ENCODE measurements around the gene CRELD2. TPM values are rescaled to one million over a fixed set of nuclear protein-coding genes. Genes with fewer than 3 reads are reported as not detected.

The CRELD2 gene
- total RNA-seq, 1 donor from 2014 or later = 42.7 TPM

DNA sequence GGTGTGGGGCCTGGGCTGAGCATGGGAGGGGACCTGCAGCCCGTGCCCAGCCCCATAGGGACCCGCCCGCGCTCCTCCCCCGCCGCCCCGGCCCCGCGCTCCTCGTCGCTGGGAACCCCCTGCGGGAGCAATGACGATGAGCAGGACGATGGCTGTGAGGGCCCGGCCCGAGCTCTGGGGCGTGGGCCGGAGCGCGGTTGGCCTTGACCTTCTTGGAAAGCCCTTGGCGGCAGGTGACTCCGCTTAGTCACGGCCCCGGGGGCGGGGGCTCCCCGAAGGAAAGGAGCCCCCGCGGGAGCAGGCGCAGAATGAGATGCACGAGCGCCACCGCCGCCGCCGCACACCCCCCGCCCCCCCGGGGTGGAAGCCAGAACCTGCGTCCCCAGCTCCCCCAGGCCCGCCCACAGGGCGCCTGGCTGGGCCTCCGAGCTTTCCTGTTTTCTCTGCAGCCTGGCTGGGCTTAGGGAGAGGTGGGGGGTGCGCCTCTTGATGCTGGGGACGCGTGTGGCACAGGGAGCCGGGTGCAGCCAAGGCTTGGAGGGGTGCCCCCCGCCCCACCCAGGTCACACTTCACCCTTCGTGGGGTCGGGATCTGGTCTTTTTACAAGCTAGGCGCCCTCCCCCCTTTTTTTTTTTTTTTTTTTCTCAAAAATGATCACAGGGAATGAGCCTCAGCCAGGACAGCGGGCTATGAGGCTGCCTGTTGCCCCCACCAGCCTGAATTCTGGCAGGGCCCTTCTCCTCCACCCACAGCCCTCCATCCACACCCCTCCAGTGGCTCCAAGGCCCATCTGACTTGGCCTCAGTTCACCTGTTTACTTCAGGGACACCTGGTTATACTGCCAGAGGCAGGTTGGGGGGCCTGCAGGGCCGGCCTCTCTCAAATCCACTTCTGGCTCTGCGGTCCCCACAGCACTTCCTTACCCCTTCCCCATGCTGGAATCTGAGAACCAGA, 17.9 kb downstream of the CRELD2 start:
- peaks cover 67% of the 10 kb centered on the region for H3K4me1 ChIP-seq
- TF ChIP-seq, protein P1, sequence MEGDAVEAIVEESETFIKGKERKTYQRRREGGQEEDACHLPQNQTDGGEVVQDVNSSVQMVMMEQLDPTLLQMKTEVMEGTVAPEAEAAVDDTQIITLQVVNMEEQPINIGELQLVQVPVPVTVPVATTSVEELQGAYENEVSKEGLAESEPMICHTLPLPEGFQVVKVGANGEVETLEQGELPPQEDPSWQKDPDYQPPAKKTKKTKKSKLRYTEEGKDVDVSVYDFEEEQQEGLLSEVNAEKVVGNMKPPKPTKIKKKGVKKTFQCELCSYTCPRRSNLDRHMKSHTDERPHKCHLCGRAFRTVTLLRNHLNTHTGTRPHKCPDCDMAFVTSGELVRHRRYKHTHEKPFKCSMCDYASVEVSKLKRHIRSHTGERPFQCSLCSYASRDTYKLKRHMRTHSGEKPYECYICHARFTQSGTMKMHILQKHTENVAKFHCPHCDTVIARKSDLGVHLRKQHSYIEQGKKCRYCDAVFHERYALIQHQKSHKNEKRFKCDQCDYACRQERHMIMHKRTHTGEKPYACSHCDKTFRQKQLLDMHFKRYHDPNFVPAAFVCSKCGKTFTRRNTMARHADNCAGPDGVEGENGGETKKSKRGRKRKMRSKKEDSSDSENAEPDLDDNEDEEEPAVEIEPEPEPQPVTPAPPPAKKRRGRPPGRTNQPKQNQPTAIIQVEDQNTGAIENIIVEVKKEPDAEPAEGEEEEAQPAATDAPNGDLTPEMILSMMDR (IDR thresholded peaks at IDR 0.05) = no peak
- no peaks in the 10 kb centered on the region for H3K36me3 ChIP-seq
- intact Hi-C loops (cut with DNase I) = no loop called here
- no peaks in the 10 kb centered on the region for H3K27me3 ChIP-seq (ENCODE audit: low read depth)
- peak; percentile 86 to 88 for ATAC-seq
- H3K9me3 ChIP-seq = no peaks in the 10 kb centered on the region
- peak overlapping the region; percentile 99 for H3K27ac ChIP-seq
- peak overlapping the region; percentile 53 for H3K4me3 ChIP-seq
- DNase-seq = peak; percentile 97

- Histone ChIP-seq H3K4me3 (peak overlapping the region; percentile 53), H3K27ac (peak overlapping the region; percentile 99), H3K27me3 (ENCODE audit: low read depth) (no peaks in the 10 kb centered on the region), H3K9me3 (no peaks in the 10 kb centered on the region), H3K36me3 (no peaks in the 10 kb centered on the region), H3K4me1 (peaks cover 58% of the 10 kb centered on the region)
- intact Hi-C loops (cut with DNase I) = no loop called here
- ATAC-seq = no peak
- TF ChIP-seq, protein P1 (IDR thresholded peaks at IDR 0.05) = no peak
- no peak for DNase-seq
Measured at GRCh38 chr22:49936973-49937757, 18.7 kb downstream of the CRELD2 start.

- intact Hi-C loops (cut with DNase I) = no loop called here
- ATAC-seq (no peak), DNase-seq (no peak)
- no peaks in the 10 kb centered on the region for H3K27me3 ChIP-seq (ENCODE audit: low read depth)
- no peaks in the 10 kb centered on the region for H3K36me3 ChIP-seq
- no peak overlapping the region for H3K4me3 ChIP-seq
- peaks cover 50% of the 10 kb centered on the region for H3K4me1 ChIP-seq
- peak overlapping the region; percentile 99 for H3K27ac ChIP-seq
- no peaks in the 10 kb centered on the region for H3K9me3 ChIP-seq
- TF ChIP-seq, protein P1 (IDR thresholded peaks at IDR 0.05) = no peak
Measured at GRCh38 chr22:49937758-49938564, 19.5 kb downstream of the CRELD2 start.

GRCh38 chr22:49938565-49939136, 20.2 kb downstream of the CRELD2 start:
- intact Hi-C loops (cut with DNase I) = no loop called here
- no peak for ATAC-seq
- DNase-seq = no peak
- H3K27ac ChIP-seq = peak overlapping the region; percentile 99
- no peaks in the 10 kb centered on the region for H3K36me3 ChIP-seq
- peaks cover 43% of the 10 kb centered on the region for H3K4me1 ChIP-seq
- H3K4me3 ChIP-seq = no peak overlapping the region
- no peaks in the 10 kb centered on the region for H3K27me3 ChIP-seq (ENCODE audit: low read depth)
- no peaks in the 10 kb centered on the region for H3K9me3 ChIP-seq
- TF ChIP-seq, protein P1 (IDR thresholded peaks at IDR 0.05) = no peak

All from lower lobe of right lung (tissue), 2 donors.